Measurements from ENCODE around the gene CHMP4B. TPM values are rescaled to one million over a fixed set of nuclear protein-coding genes. Genes with fewer than 3 reads are reported as not detected.

Gene CHMP4B
- polyA plus RNA-seq, 1 of the 3 experiments (the other 2 are of a cell fraction): 123 TPM

DNA sequence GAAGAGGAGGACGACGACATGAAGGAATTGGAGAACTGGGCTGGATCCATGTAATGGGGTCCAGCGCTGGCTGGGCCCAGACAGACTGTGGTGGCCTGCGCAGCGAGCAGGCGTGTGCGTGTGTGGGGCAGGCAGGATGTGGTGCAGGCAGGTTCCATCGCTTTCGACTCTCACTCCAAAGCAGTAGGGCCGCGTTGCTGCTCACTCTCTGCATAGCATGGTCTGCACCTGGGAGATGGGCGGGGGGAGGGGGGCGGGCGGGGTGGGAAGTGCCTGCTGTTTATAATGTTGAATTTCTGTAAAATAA is 42.3 kb downstream of the CHMP4B start (continued):
- TF ChIP-seq SMC3 (IDR thresholded peaks at IDR 0.05; ENCODE audit: low read depth, low read length) (no peak), TCF12 (IDR thresholded peaks at IDR 0.05) (no peak), FOSL2 (IDR thresholded peaks at IDR 0.05; ENCODE audit: borderline replicate concordance, low read depth) (no peak), RFX5 (IDR thresholded peaks at IDR 0.05; ENCODE audit: low read length) (no peak), JUND (IDR thresholded peaks at IDR 0.05) (no peak), FOXJ3 (CRISPR knock-in tag; IDR thresholded peaks at IDR 0.05) (no peak), RAD21 (IDR thresholded peaks at IDR 0.05; ENCODE audit: low read length) (no peak), FOXM1 (IDR thresholded peaks at IDR 0.05; ENCODE audit: low read depth) (no peak), EP300 (IDR thresholded peaks at IDR 0.05; ENCODE audit: borderline replicate concordance in 1 of 2, low read depth in 1 of 2, low read length in 1 of 2) (no peak)

DNA sequence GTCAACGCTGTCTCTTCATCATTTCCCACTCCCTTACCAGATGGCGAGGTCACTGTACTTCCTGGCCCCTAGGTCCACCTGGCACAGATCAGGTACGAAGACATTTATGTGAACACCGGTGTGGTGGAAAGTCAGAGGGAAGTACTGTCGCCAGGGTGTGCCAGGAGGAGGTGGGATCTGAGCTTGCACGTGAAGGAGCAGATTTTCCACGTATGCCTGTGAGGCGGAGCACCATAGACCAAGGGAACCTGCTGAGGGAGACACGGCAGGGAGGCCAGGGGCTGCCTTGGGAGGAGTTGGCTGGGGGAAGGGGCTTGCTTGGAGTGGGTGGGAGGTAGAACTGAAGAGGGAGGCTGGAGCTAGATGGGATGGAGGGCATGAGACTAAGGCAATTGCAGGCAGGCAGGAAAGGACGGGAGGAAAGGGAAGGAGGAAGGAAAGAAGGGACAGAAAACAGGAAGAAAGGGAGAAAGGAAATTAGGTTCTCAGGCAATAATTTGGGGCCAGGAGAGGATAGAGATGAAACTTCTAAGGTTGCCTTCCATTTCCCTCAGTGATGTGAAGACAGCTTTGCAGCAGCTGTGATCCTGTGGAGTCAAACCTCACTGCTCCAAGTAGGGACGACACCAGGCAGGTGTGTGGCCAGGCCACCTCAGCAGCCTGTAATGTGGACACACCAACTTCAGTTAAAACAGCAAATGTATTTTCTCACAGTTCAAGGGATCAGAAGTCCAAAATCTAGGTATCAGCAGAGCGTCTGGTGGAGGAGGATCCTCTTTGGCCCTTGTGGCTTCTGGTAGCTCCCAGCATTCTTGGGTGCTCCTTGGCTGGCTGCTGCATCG is 46.8 kb downstream of the CHMP4B start:
- ChIA-PET CTCF (interaction anchor here (0.6 to 2.9 kb wide), 8 partner anchors 9 to 358 kb away, joined by 3 to 11 read pairs (median 3); no protein-coding TSS in a partner anchor), POLR2A (no interaction called here)
- H2AFZ ChIP-seq (ENCODE audit: low read depth): no peak overlapping the region
- H3K79me2 ChIP-seq (ENCODE audit: insufficient read depth): no peaks in the 10 kb centered on the region
- H3K4me1 ChIP-seq (ENCODE audit: control insufficient read depth in 1 of 2, insufficient read depth in 2 of 2, low read depth in 1 of 2, low read length in 1 of 2): peaks cover 0 to 12% of the 10 kb centered on the region in 2 experiments; a peak in 1 of 4 replicates
- no peak overlapping the region for H3K4me2 ChIP-seq
- 96% methylated on average over 13 of the region's 13 CpGs for WGBS (ENCODE audit: low lambda C conversion rate)
- no peaks in the 10 kb centered on the region for H3K27me3 ChIP-seq (ENCODE audit: insufficient read depth)
- TF ChIP-seq ELF1 (IDR thresholded peaks at IDR 0.05) (no peak), TCF12 (IDR thresholded peaks at IDR 0.05) (no peak), POLR2AphosphoS5 (IDR thresholded peaks at IDR 0.05; ENCODE audit: low read depth, low read length) (no peak), SIN3A (IDR thresholded peaks at IDR 0.05; ENCODE audit: borderline replicate concordance, low read depth, low read length) (no peak), GABPA (IDR thresholded peaks at IDR 0.05; ENCODE audit: low read depth) (no peak), YY1 (IDR thresholded peaks at IDR 0.05; ENCODE audit: low read depth) (no peak)
- TF ChIP-seq, protein P1, sequence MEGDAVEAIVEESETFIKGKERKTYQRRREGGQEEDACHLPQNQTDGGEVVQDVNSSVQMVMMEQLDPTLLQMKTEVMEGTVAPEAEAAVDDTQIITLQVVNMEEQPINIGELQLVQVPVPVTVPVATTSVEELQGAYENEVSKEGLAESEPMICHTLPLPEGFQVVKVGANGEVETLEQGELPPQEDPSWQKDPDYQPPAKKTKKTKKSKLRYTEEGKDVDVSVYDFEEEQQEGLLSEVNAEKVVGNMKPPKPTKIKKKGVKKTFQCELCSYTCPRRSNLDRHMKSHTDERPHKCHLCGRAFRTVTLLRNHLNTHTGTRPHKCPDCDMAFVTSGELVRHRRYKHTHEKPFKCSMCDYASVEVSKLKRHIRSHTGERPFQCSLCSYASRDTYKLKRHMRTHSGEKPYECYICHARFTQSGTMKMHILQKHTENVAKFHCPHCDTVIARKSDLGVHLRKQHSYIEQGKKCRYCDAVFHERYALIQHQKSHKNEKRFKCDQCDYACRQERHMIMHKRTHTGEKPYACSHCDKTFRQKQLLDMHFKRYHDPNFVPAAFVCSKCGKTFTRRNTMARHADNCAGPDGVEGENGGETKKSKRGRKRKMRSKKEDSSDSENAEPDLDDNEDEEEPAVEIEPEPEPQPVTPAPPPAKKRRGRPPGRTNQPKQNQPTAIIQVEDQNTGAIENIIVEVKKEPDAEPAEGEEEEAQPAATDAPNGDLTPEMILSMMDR (IDR thresholded peaks at IDR 0.05): no peak
- H3F3A ChIP-seq (replicated peaks; ENCODE audit: insufficient read depth): no peaks in the 10 kb centered on the region
- DNase-seq: no peak
- H4K20me1 ChIP-seq (ENCODE audit: insufficient read depth): no peaks in the 10 kb centered on the region
- H3K4me3 ChIP-seq (ENCODE audit: low read depth in 2 of 2, low read length in 1 of 2): no peak overlapping the region
- no peak overlapping the region for H3K27ac ChIP-seq (ENCODE audit: low read depth in 2 of 2, low read length in 1 of 2)
- H3K9ac ChIP-seq: no peak overlapping the region
- H3K36me3 ChIP-seq (replicated peaks in 1 of 2; ENCODE audit: control insufficient read depth in 1 of 2, insufficient read depth in 2 of 2, low read length in 1 of 2): peaks cover 0 to 17% of the 10 kb centered on the region in 2 experiments
- H3K9me3 ChIP-seq: no peaks in the 10 kb centered on the region
- no peaks in the 10 kb centered on the region for H3K9me2 ChIP-seq

DNA sequence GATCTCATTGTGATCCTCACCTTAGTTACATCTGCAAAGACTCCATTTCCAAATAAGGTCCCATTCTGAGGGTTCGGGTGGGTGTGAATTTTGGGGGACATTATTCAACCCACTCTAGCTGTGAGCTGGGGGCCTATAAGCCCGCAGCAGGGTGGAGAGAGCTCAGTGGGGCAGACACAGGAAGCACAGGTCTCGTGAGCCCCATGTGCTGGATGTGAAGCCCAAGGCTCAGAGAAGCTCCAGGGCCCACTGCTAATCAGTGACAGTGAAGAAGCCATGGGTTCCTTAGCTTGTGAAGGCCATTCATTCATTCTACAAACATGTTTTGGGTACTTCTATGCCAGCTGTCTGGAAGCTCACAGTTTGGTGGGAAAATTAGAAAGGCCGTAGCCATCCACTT is 47.5 kb downstream of the CHMP4B start:
- 97% methylated on average over 3 of the region's 4 CpGs for WGBS (ENCODE audit: low lambda C conversion rate)
- CTCF ChIA-PET: interaction anchor here (0.6 to 2.9 kb wide), 9 partner anchors 10 to 271 kb away, joined by 3 to 11 read pairs (median 3); partner anchors contain the start of gene EIF2S2
- POLR2A ChIA-PET: no interaction called here
- TF ChIP-seq YY1 (IDR thresholded peaks at IDR 0.05; ENCODE audit: low read depth) (no peak), EP300 (IDR thresholded peaks at IDR 0.05; ENCODE audit: borderline replicate concordance in 1 of 2, low read depth in 1 of 2, low read length in 1 of 2) (no peak), NFIC (IDR thresholded peaks at IDR 0.05; ENCODE audit: borderline replicate concordance) (no peak), RAD21 (IDR thresholded peaks at IDR 0.05; ENCODE audit: low read length) (no peak), GATA2 (CRISPR knock-in tag; IDR thresholded peaks at IDR 0.05) (no peak), TAF1 (IDR thresholded peaks at IDR 0.05; ENCODE audit: borderline replicate concordance, low read depth, low read length) (no peak), JUND (IDR thresholded peaks at IDR 0.05) (no peak), RCOR1 (IDR thresholded peaks at IDR 0.05; ENCODE audit: low read length) (no peak), CHD2 (IDR thresholded peaks at IDR 0.05; ENCODE audit: low read length, partially characterized antibody) (no peak), NRF1 (IDR thresholded peaks at IDR 0.05; ENCODE audit: low read depth, low read length) (no peak), FOXJ3 (CRISPR knock-in tag; IDR thresholded peaks at IDR 0.05) (no peak), GABPA (IDR thresholded peaks at IDR 0.05; ENCODE audit: low read depth) (no peak)
- TF ChIP-seq, protein P2, sequence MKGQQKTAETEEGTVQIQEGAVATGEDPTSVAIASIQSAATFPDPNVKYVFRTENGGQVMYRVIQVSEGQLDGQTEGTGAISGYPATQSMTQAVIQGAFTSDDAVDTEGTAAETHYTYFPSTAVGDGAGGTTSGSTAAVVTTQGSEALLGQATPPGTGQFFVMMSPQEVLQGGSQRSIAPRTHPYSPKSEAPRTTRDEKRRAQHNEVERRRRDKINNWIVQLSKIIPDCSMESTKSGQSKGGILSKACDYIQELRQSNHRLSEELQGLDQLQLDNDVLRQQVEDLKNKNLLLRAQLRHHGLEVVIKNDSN (IDR thresholded peaks at IDR 0.05; ENCODE audit: borderline replicate concordance, low read depth): no peak
- TF ChIP-seq, protein P3, sequence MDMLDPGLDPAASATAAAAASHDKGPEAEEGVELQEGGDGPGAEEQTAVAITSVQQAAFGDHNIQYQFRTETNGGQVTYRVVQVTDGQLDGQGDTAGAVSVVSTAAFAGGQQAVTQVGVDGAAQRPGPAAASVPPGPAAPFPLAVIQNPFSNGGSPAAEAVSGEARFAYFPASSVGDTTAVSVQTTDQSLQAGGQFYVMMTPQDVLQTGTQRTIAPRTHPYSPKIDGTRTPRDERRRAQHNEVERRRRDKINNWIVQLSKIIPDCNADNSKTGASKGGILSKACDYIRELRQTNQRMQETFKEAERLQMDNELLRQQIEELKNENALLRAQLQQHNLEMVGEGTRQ (IDR thresholded peaks at IDR 0.05; ENCODE audit: borderline replicate concordance, low read depth, low read length): no peak
- TF ChIP-seq, protein P4, sequence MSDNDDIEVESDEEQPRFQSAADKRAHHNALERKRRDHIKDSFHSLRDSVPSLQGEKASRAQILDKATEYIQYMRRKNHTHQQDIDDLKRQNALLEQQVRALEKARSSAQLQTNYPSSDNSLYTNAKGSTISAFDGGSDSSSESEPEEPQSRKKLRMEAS (IDR thresholded peaks at IDR 0.05; ENCODE audit: low read depth): no peak

More for the DNA sequence above, 47.5 kb downstream of the CHMP4B start:
- Histone ChIP-seq H3K27me3 (ENCODE audit: insufficient read depth) (no peaks in the 10 kb centered on the region), H3K9me2 (no peaks in the 10 kb centered on the region), H4K20me1 (ENCODE audit: insufficient read depth) (no peaks in the 10 kb centered on the region), H3K36me3 (replicated peaks in 1 of 2; ENCODE audit: control insufficient read depth in 1 of 2, insufficient read depth in 2 of 2, low read length in 1 of 2) (peaks cover 0 to 12% of the 10 kb centered on the region in 2 experiments), H3K4me3 (ENCODE audit: low read depth in 2 of 2, low read length in 1 of 2) (no peak overlapping the region), H3K4me2 (no peak overlapping the region), H3K9me3 (no peaks in the 10 kb centered on the region), H3K4me1 (ENCODE audit: control insufficient read depth in 1 of 2, insufficient read depth in 2 of 2, low read depth in 1 of 2, low read length in 1 of 2) (peaks cover 0 to 19% of the 10 kb centered on the region in 2 experiments; a peak in 1 of 4 replicates), H3F3A (replicated peaks; ENCODE audit: insufficient read depth) (no peaks in the 10 kb centered on the region), H3K27ac (ENCODE audit: low read depth in 2 of 2, low read length in 1 of 2) (no peak overlapping the region), H2AFZ (ENCODE audit: low read depth) (no peak overlapping the region), H3K9ac (no peak overlapping the region), H3K79me2 (ENCODE audit: insufficient read depth) (no peaks in the 10 kb centered on the region)
- DNase-seq: no peak

Measured in SK-N-SH (cell line).